OCI-LY1 (cell line): ENCODE data around the gene ESR2.

Experiments
- CTCF ChIP-seq: fragments of 200-600 bp; sonication (generic), shearing (Covaris generic); IDR thresholded peaks from 2 replicates; pipeline ENCODE4 v1.5.1; 2017; ENCODE audit warnings: mild to moderate bottlenecking, antibody characterized with exemption, low read length, moderate library complexity, mixed read lengths
- EZH2 ChIP-seq: fragments of 200-600 bp; sonication (generic), shearing (Covaris generic); IDR thresholded peaks from 2 replicates; pipeline ENCODE4 v1.8.0; 2017; ENCODE audit warnings: borderline replicate concordance, mixed run types, mild to moderate bottlenecking, antibody characterized with exemption, low read length, moderate library complexity, mixed read lengths

GRCh38 chr14:64260418-64260817, 33.8 kb downstream of the ESR2 start:
- TF ChIP-seq CTCF (no peak), EZH2 (no peak)
